ENCODE results near the gene BMPR1B. TPM values are rescaled to one million over a fixed set of nuclear protein-coding genes. Genes with fewer than 3 reads are reported as not detected.

The BMPR1B gene
- total and polyA plus RNA-seq, 2 of the 8 experiments (the other 6 are each of a cell fraction or from before 2014, with no cell fraction given) = 0.14 to 1.1 TPM

- CTCF ChIA-PET (ENCODE audit: partially characterized antibody) = no interaction called here
- Histone ChIP-seq H2BK15ac (ENCODE audit: low read length) (no peak overlapping the region), H4K8ac (ENCODE audit: extremely low read depth, insufficient read depth, low read length) (no peak overlapping the region), H3K23ac (ENCODE audit: insufficient read length) (no peak overlapping the region), H3K56ac (replicated peaks; ENCODE audit: insufficient read length, low read depth, low read length) (no peak overlapping the region), H2AK5ac (ENCODE audit: low read depth, low read length) (no peak overlapping the region), H3K23me2 (ENCODE audit: low read depth, low read length) (no peaks in the 10 kb centered on the region), H4K5ac (ENCODE audit: insufficient read length, low read depth, low read length) (no peak overlapping the region), H3K9me3 (ENCODE audit: insufficient read depth in 2 of 2, low read depth in 1 of 2, low read length in 1 of 2) (no peaks in the 10 kb centered on the region), H3K79me1 (ENCODE audit: low read depth, low read length) (no peaks in the 10 kb centered on the region), H3K79me2 (ENCODE audit: control insufficient read depth in 1 of 2, insufficient read depth in 2 of 2, low read length in 2 of 2) (no peaks in the 10 kb centered on the region), H2BK5ac (ENCODE audit: low read depth, low read length) (no peak overlapping the region), H4K20me1 (replicated peaks in 1 of 2; ENCODE audit: control insufficient read depth in 1 of 2, insufficient read depth in 2 of 2, low read length in 2 of 2) (no peaks in the 10 kb centered on the region), H3K4ac (replicated peaks; ENCODE audit: insufficient read length, low read depth, low read length) (no peak overlapping the region), H4K91ac (replicated peaks; ENCODE audit: insufficient read length, low read length) (no peak overlapping the region), H3K9ac (replicated peaks in 1 of 4; ENCODE audit: extremely low read depth in 1 of 4, low read depth in 3 of 4, low read length in 3 of 4) (no peak overlapping the region), H3K4me2 (ENCODE audit: insufficient read depth in 1 of 2, low read depth in 2 of 2, low read length in 2 of 2) (no peak overlapping the region), H3K27me3 (replicated peaks in 1 of 4; ENCODE audit: control insufficient read depth in 3 of 4, extremely low read depth in 1 of 4, insufficient read depth in 3 of 4, low read length in 3 of 4) (no peaks in the 10 kb centered on the region), H2BK12ac (ENCODE audit: low read depth, low read length) (no peak overlapping the region), H3K14ac (ENCODE audit: insufficient read length) (no peak overlapping the region), H3K4me3 (ENCODE audit: extremely low read depth in 1 of 4, insufficient read depth in 2 of 4, low read depth in 3 of 4, low read length in 4 of 4) (no peak overlapping the region), H3K27ac (ENCODE audit: low read depth, low read length) (no peak overlapping the region), H2AFZ (ENCODE audit: low read length) (no peak overlapping the region), H2BK120ac (replicated peaks; ENCODE audit: low read depth, low read length) (no peak overlapping the region), H3K4me1 (replicated peaks in 1 of 4; ENCODE audit: control insufficient read depth in 3 of 4, insufficient read depth in 4 of 4, low read length in 3 of 4) (no peaks in the 10 kb centered on the region), H3K18ac (ENCODE audit: extremely low read depth, low read length) (no peak overlapping the region), H3K36me3 (ENCODE audit: control insufficient read depth in 2 of 4, insufficient read depth in 4 of 4, low read length in 3 of 4) (no peaks in the 10 kb centered on the region), H2BK20ac (ENCODE audit: low read length) (no peak overlapping the region)
- WGBS, 2 experiments (ENCODE audit: extremely low coverage in 1 of 2, insufficient coverage in 1 of 2, insufficient read length in 1 of 2, insufficient replicate concordance in 2 of 2, low coverage in 1 of 2, low lambda C conversion rate in 2 of 2, missing lambda C conversion rate in 1 of 2) = 77% methylated on average over 5 of the region's 5 CpGs; no CpG with 5 or more reads in 1 of the 2 experiments
- POLR2A ChIA-PET (ENCODE audit: partially characterized antibody) = no interaction called here
- no peak for DNase-seq (ENCODE audit: low read depth in 1 of 2, low spot score in 2 of 2)
- no peak for FAIRE-seq
- TF ChIP-seq RFX5 (IDR thresholded peaks at IDR 0.05; ENCODE audit: borderline replicate concordance, low read depth, low read length) (no peak), HDAC6 (IDR thresholded peaks at IDR 0.05; ENCODE audit: low read depth, low read length) (no peak), CEBPB (IDR thresholded peaks at IDR 0.05; ENCODE audit: low read depth, low read length) (no peak), MAFK (IDR thresholded peaks at IDR 0.05; ENCODE audit: low read depth, low read length) (no peak), USF2 (IDR thresholded peaks at IDR 0.05; ENCODE audit: low read length) (no peak), EZH2 (IDR thresholded peaks at IDR 0.05; ENCODE audit: low read depth, low read length, severe bottlenecking) (no peak), YY1 (IDR thresholded peaks at IDR 0.05; ENCODE audit: low read depth, low read length) (no peak), CHD1 (IDR thresholded peaks at IDR 0.05; ENCODE audit: low read depth, low read length) (no peak), SIX5 (IDR thresholded peaks at IDR 0.05; ENCODE audit: low read depth, low read length) (no peak), POLR2A (IDR thresholded peaks at IDR 0.05; ENCODE audit: control extremely low read depth in 1 of 2, low read depth in 2 of 2, low read length in 2 of 2) (no peak), GABPA (IDR thresholded peaks at IDR 0.05; ENCODE audit: borderline replicate concordance, insufficient read depth, low read length) (no peak), KDM5A (IDR thresholded peaks at IDR 0.05; ENCODE audit: low read length) (no peak)
Observed at GRCh38 chr4:95153182-95153581, 395.4 kb downstream of the BMPR1B start.

Data from H1 (cell line).